C4-2B (cell line): ENCODE results near the gene LGR6.

Source experiments
- CTCF ChIP-seq: fragments of 450-650 bp; conservative IDR thresholded peaks from 2 replicates; pipeline ENCODE4 v1.5.1; 2017; ENCODE audit warnings: mild to moderate bottlenecking
- ZFX ChIP-seq: fragments of 450-650 bp; IDR thresholded peaks from 2 replicates; pipeline ENCODE4 v1.6.1; 2017

- TF ChIP-seq CTCF = no peak
- no peak for TF ChIP-seq ZFX
Observed at GRCh38 chr1:202287196-202287595, 93.6 kb downstream of the LGR6 start.
